ENCODE results near the gene TADA1.
"Not testable (repeated sequence)": the region's sequence is repeated elsewhere in the genome, so short reads cannot be mapped to it uniquely, and the experiment has no call there.

Gene TADA1

GRCh38 chr1:166836733-166837132 lies 39.3 kb downstream of the TADA1 start:
- no peak for DNase-seq (ENCODE audit: low spot score)
- TF ChIP-seq, protein P1, sequence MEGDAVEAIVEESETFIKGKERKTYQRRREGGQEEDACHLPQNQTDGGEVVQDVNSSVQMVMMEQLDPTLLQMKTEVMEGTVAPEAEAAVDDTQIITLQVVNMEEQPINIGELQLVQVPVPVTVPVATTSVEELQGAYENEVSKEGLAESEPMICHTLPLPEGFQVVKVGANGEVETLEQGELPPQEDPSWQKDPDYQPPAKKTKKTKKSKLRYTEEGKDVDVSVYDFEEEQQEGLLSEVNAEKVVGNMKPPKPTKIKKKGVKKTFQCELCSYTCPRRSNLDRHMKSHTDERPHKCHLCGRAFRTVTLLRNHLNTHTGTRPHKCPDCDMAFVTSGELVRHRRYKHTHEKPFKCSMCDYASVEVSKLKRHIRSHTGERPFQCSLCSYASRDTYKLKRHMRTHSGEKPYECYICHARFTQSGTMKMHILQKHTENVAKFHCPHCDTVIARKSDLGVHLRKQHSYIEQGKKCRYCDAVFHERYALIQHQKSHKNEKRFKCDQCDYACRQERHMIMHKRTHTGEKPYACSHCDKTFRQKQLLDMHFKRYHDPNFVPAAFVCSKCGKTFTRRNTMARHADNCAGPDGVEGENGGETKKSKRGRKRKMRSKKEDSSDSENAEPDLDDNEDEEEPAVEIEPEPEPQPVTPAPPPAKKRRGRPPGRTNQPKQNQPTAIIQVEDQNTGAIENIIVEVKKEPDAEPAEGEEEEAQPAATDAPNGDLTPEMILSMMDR (IDR thresholded peaks at IDR 0.05; ENCODE audit: extremely low read depth, missing control alignments) = no peak

- DNase-seq (ENCODE audit: low spot score) = not testable (repeated sequence)
Observed at GRCh38 chr1:166829762-166830161, 46.3 kb downstream of the TADA1 start.

DNA sequence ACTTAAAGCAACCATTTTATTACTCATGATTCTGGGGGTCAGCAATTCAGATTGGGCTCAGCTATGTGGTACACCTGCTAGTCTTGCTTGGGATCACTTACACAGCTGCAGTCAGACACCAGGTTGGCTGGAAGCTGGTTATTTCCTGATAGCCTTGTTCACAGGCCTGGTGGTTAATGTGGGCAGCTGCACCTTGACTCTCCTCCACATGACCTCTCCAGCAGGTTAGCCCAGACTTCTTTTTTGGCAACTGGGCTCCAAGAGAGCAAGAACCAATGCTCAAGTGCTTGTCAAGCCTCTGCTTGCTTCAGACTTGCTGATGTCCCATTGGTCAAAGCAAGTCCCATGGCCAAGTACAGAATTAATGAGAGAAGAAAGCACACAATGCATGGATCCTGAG lies 48.6 kb downstream of the TADA1 start:
- TF ChIP-seq, protein P1 (IDR thresholded peaks at IDR 0.05; ENCODE audit: extremely low read depth, missing control alignments) = no peak

GRCh38 chr1:166822385-166822784 lies 53.7 kb downstream of the TADA1 start:
- TF ChIP-seq, protein P1 (IDR thresholded peaks at IDR 0.05; ENCODE audit: extremely low read depth, missing control alignments) = no peak
- no peak for DNase-seq (ENCODE audit: low spot score)

More for the DNA sequence above, 48.6 kb downstream of the TADA1 start:
- no peak for DNase-seq (ENCODE audit: low spot score)

DNA sequence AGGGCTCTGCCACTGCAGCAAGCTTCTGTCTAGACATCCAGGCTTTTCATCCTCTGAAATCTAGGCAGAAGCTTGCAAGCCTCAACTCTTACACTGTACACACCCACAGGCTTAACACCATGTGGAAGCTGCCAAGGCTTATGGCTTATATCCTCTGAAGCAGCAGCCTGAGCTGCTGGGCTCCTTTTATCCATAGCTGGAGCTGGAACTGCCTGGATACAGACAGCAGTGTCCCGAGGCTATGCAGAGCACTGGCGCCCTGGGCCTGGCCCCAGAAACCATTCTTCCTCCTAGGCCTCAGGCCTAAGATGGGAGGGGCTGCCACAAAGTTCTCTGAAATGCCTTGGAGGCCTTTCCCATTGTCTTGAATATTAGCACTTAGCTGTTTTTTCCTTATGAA lies 56.1 kb downstream of the TADA1 start:
- no peak for DNase-seq (ENCODE audit: low spot score)
- TF ChIP-seq, protein P1 (IDR thresholded peaks at IDR 0.05; ENCODE audit: extremely low read depth, missing control alignments) = no peak

GRCh38 chr1:166814611-166815010 lies 61.5 kb downstream of the TADA1 start:
- no peak for DNase-seq (ENCODE audit: low spot score)

GRCh38 chr1:166813508-166814223 lies 62.4 kb downstream of the TADA1 start:
- DNase-seq (ENCODE audit: low spot score) = no peak
- TF ChIP-seq, protein P1 (IDR thresholded peaks at IDR 0.05; ENCODE audit: extremely low read depth, missing control alignments) = no peak

More at GRCh38 chr1:166814611-166815010, 61.5 kb downstream of the TADA1 start:
- TF ChIP-seq, protein P1 (IDR thresholded peaks at IDR 0.05; ENCODE audit: extremely low read depth, missing control alignments) = no peak

DNA sequence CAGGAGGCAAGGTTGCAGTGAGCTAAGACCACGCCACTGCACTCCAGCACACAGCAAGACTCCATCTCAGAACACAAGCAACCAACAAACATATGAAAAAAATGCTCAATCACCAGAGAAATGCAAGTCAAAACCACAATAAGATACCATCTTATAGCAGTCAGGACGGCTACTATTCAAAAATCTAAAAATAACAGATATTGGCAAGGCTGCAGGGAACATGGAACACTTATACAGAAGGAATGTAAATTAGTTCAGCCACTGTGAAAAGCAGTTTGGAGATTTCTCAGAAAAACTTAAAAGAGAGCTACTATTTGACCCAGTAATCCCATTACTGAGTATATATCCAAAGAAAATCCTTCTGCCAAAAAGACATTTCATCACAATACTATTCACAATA lies 64.4 kb downstream of the TADA1 start:
- TF ChIP-seq, protein P1 (IDR thresholded peaks at IDR 0.05; ENCODE audit: extremely low read depth, missing control alignments) = no peak
- DNase-seq (ENCODE audit: low spot score) = no peak

All from GM20000 (cell line).